Ovary (tissue), 9 donors: ENCODE data around the gene MPRIP. TPM values are rescaled to one million over a fixed set of nuclear protein-coding genes. Genes with fewer than 3 reads are reported as not detected.

Experiments
- DNase-seq, 5 donors: peaks; one replicate each; pipeline ENCODE4 v3.0.0-alpha.2; 2019 to 2020
- H3K27ac ChIP-seq, 2 donors: fragments of 200-600 bp; one replicate each; pipeline versions ENCODE4 v1.5.1 to v1.8.0; 2019 to 2022
- H3K27me3 ChIP-seq: fragments of 200-600 bp; one replicate; pipeline ENCODE4 v1.8.0; 2022
- H3K36me3 ChIP-seq: fragments of 200-600 bp; sonication (generic); one replicate; pipeline ENCODE4 v1.5.1; 2019
- H3K4me1 ChIP-seq: one replicate; pipeline ENCODE4 v1.8.1; 2013; ENCODE audit warnings: mild to moderate bottlenecking, moderate library complexity; ENCODE audit not compliant: insufficient read depth
- H3K4me3 ChIP-seq: fragments of 200-600 bp; sonication (generic); one replicate; pipeline ENCODE4 v1.5.1; 2017
- H3K9me3 ChIP-seq, 2 donors: fragments of 200-600 bp in 1 of 2; sonication (generic) in 1 of 2; one replicate each; pipeline versions ENCODE4 v1.5.1 to v1.8.1; 2013 to 2019; ENCODE audit warnings: mild to moderate bottlenecking in 1 of 2, moderate library complexity in 1 of 2
- EP300 ChIP-seq: sonication (generic); formaldehyde crosslinking; IDR thresholded peaks from one replicate; pipeline ENCODE4 v1.6.1; 2017; ENCODE audit warnings: antibody characterized with exemption
- POLR2A ChIP-seq: fragments of 450-650 bp; IDR thresholded peaks from one replicate; pipeline ENCODE4 v1.6.1; 2017; ENCODE audit warnings: antibody characterized with exemption, mild to moderate bottlenecking, moderate library complexity
- WGBS, 3 donors: extraction: QIAGEN DNeasy Blood & Tissue Kit in 1 of 3; methylation state at CpG; one replicate each; pipeline versions ENCODE4 v1.1.5 to v1.1.7; 2013 to 2017; 5-methylcytosine and 5-hydroxymethylcytosine counted together
- intact Hi-C, 4 donors: fragments of 100-400 bp; cut with DNase I; formaldehyde crosslinking; loops; one replicate each; pipeline versions ENCODE4 v1.11.0 to v1.15.1; 2022 to 2023
- polyA plus RNA-seq, 2 donors: library from polyadenylated mRNA; stranded (reverse); fragments of 200-250 nt in 1 of 2; fragments of 350-450 nt in 1 of 2; fragmentation: Illumina TruSeq in 1 of 2; extraction: RNeasy Lipid Tissue Mini Kit (QIAGEN cat#74804) in 1 of 2; gene quantifications; one replicate each; pipeline ENCODE4 v1.2.3, GENCODE V29; 2013 to 2014
- total RNA-seq, 7 donors: library from RNA; depleted of rRNA in 2 of 7; stranded (reverse); fragments of >200 nt in 2 of 7; fragmentation: NEBNext Ultra II Directional in 3 of 7; extraction: Animal tissue kit (Norgen Biotek cat#: 25700) in 3 of 7; gene quantifications; one replicate each; pipeline versions ENCODE4 v1.1.0 to v1.2.4, GENCODE V29; 2016 to 2023
- TF ChIP-seq, protein P1 (sequence below), 3 donors: fragments of 450-650 bp in 2 of 3; fragments of 200-600 bp in 1 of 3; IDR thresholded peaks; one replicate each; pipeline versions ENCODE4 v1.5.1 to v1.8.0; 2016 to 2022; ENCODE audit warnings: antibody characterized with exemption in 3 of 3, mild to moderate bottlenecking in 1 of 3
- donor health status: DM: no; HTN: no; CAD: no; lungs with moderate emphysema.
- donor health status: DM: no; HTN: no; CAD: no.
- donor health status: Bipolar disorder and iron deficiency.
- donor health status: DM: yes; HTN: yes; CAD: no.
- donor health status: DM: no; HTN: no; CAD: no.
- donor health status: DM: yes; HTN: yes; CAD: no.

The MPRIP gene
- total and polyA plus RNA-seq, 9 donors: 72.3 to 256 (median 202) TPM

DNA sequence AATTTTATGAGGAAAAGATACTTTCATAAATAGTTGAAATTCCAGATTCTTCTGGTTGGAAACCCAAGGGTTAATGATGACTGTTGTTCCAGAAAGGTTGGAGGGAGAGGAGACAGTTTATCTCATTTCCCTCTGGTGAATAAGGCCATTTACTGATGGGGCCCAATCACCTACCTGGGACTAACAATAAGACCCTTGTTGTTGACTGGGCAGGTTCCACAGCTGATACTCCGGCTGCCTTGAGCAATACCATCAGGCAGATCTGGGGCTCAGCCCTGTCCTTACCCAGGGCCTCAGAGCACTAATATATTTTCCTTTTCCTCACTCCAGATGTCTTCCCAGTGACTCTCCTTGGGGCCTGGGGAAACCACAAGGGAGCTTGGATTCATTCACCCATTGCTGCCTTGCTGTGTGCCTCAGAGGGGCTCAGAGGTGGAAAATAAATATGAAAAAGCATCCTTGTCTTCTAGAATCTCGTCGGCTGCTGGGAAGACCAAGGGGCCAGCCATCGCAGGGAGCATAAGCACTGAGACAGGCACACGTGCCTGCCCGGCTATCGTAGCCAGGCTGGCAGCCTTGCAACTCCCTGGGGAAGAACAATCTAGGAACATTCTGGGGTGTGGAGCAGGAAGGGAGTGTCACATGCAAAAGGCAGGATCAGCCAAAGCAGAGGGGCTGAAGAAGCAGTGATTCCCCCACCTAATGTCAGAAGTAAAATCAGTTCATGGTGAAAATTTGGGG lies 54.4 kb downstream of the MPRIP start:
- Histone ChIP-seq H3K27ac (no peak overlapping the region), H3K9me3 (no peaks in the 10 kb centered on the region), H3K4me3 (no peak overlapping the region), H3K27me3 (no peaks in the 10 kb centered on the region), H3K36me3 (no peaks in the 10 kb centered on the region), H3K4me1 (peaks cover 31% of the 10 kb centered on the region)
- TF ChIP-seq EP300: no peak
- TF ChIP-seq, protein P1, sequence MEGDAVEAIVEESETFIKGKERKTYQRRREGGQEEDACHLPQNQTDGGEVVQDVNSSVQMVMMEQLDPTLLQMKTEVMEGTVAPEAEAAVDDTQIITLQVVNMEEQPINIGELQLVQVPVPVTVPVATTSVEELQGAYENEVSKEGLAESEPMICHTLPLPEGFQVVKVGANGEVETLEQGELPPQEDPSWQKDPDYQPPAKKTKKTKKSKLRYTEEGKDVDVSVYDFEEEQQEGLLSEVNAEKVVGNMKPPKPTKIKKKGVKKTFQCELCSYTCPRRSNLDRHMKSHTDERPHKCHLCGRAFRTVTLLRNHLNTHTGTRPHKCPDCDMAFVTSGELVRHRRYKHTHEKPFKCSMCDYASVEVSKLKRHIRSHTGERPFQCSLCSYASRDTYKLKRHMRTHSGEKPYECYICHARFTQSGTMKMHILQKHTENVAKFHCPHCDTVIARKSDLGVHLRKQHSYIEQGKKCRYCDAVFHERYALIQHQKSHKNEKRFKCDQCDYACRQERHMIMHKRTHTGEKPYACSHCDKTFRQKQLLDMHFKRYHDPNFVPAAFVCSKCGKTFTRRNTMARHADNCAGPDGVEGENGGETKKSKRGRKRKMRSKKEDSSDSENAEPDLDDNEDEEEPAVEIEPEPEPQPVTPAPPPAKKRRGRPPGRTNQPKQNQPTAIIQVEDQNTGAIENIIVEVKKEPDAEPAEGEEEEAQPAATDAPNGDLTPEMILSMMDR (IDR thresholded peaks at IDR 0.05): no peak
- no peak for TF ChIP-seq POLR2A
- intact Hi-C loops: no loop called here
- no peak for DNase-seq
- 41 to 59% (median 43%) methylated on average over 7 of the region's 7 CpGs for WGBS, 3 donors

GRCh38 chr17:17097763-17098345 lies 55.6 kb downstream of the MPRIP start:
- Histone ChIP-seq H3K27me3 (no peaks in the 10 kb centered on the region), H3K27ac (peak overlapping the region in 1 of 2 donors; percentile 44), H3K36me3 (no peaks in the 10 kb centered on the region), H3K4me3 (no peak overlapping the region), H3K4me1 (peaks cover 23% of the 10 kb centered on the region), H3K9me3 (no peaks in the 10 kb centered on the region)
- intact Hi-C loops: no loop called here
- WGBS, 3 donors: 71 to 78% (median 78%) methylated on average over 7 of the region's 7 CpGs
- DNase-seq: no peak
- TF ChIP-seq POLR2A (no peak), EP300 (no peak)
- TF ChIP-seq, protein P1 (IDR thresholded peaks at IDR 0.05): no peak

DNA sequence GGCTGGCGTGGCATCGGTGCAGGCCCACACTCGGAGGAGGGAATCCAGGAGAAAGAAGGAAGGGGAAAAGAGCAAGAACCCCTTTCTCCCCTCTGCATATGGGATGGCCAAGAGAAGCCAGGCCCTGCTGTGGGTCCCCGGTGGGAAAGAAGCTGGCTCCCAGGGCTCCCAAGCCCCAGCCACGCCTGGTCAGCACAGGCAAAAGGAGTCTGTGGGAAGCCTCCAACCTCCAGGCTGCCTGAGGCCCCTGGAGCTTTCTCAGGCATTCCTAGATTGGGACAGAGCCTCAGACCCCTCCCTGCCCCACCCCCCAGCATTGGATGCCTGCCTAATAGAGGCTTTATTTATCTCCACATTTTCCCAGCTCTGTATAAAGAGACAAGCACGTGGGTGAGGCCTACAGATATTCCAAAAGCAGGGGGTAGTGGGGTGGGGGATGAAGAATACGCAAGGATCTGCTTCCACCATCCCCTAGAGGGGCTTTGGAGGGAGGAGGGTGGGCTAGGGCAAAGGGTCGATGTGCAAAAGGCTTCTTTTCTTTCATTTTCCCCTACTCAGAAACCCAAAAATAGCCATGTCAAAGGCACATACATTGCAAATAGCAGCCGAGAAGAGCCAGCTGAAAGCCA lies 56.4 kb downstream of the MPRIP start:
- H3K27ac ChIP-seq: peak overlapping the region in 1 of 2 donors; percentile 44
- H3K4me1 ChIP-seq: peaks cover 21% of the 10 kb centered on the region
- no peak for TF ChIP-seq EP300
- TF ChIP-seq, protein P1 (IDR thresholded peaks at IDR 0.05): no peak
- no peak for TF ChIP-seq POLR2A
- no peak overlapping the region for H3K4me3 ChIP-seq
- peak; percentile 46 to 67 (median 57) for DNase-seq
- no peaks in the 10 kb centered on the region for H3K9me3 ChIP-seq
- WGBS, 3 donors: 20 to 28% (median 22%) methylated on average over 9 of the region's 9 CpGs
- H3K27me3 ChIP-seq: no peaks in the 10 kb centered on the region
- H3K36me3 ChIP-seq: no peaks in the 10 kb centered on the region
- intact Hi-C loops: no loop called here

- intact Hi-C loops: no loop called here
- peaks cover 19% of the 10 kb centered on the region for H3K4me1 ChIP-seq
- 97 to 99% (median 98%) methylated on average over 6 of the region's 6 CpGs for WGBS, 3 donors
- no peaks in the 10 kb centered on the region for H3K9me3 ChIP-seq
- H3K27me3 ChIP-seq: no peaks in the 10 kb centered on the region
- no peak for DNase-seq
- no peak overlapping the region for H3K4me3 ChIP-seq
- no peaks in the 10 kb centered on the region for H3K36me3 ChIP-seq
- TF ChIP-seq EP300 (no peak), POLR2A (no peak)
- TF ChIP-seq, protein P1 (IDR thresholded peaks at IDR 0.05): no peak
- H3K27ac ChIP-seq: no peak overlapping the region
These were observed 59.9 kb downstream of the MPRIP start for GRCh38 chr17:17102176-17102575.
